NT2/D1 (cell line): ENCODE data around the gene TGFBR3.

Experiments
- DNase-seq: peaks from one replicate; pipeline ENCODE4 v3.0.0-alpha.2; 2011; ENCODE audit warnings: low read depth, low spot score
- H3K27me3 ChIP-seq: 2 replicates; pipeline ENCODE4 v1.6.0; 2011; ENCODE audit warnings: mild to moderate bottlenecking; ENCODE audit not compliant: insufficient read length, insufficient read depth
- H3K36me3 ChIP-seq: 2 replicates; pipeline ENCODE4 v1.6.1; 2011; ENCODE audit warnings: mild to moderate bottlenecking, low read length, mixed read lengths; ENCODE audit not compliant: insufficient read depth, insufficient read length
- H3K4me1 ChIP-seq: 2 replicates; pipeline ENCODE4 v1.5.1; 2011; ENCODE audit not compliant: insufficient read depth, insufficient read length
- H3K4me3 ChIP-seq: 2 replicates; pipeline ENCODE4 v1.5.1; 2011; ENCODE audit warnings: low read depth; ENCODE audit not compliant: insufficient read length
- H3K9ac ChIP-seq: 2 replicates; pipeline ENCODE4 v1.6.0; 2011; ENCODE audit warnings: low read depth; ENCODE audit not compliant: insufficient read length
- H3K9me3 ChIP-seq: 2 replicates; pipeline ENCODE4 v1.5.1; 2011; ENCODE audit warnings: mild to moderate bottlenecking, low read length; ENCODE audit not compliant: insufficient read depth
- SUZ12 ChIP-seq: IDR thresholded peaks from 2 replicates; pipeline ENCODE4 v1.6.1; 2011; ENCODE audit not compliant: insufficient read length, insufficient read depth; ENCODE audit errors: extremely low read depth
- YY1 ChIP-seq: IDR thresholded peaks from 2 replicates; pipeline ENCODE4 v1.6.1; 2011; ENCODE audit not compliant: insufficient read length, insufficient read depth
- ZNF274 ChIP-seq: IDR thresholded peaks from 2 replicates; pipeline ENCODE4 v1.6.1; 2011; ENCODE audit warnings: mild to moderate bottlenecking, low read depth, low read length

TGFBR3 gene

DNA sequence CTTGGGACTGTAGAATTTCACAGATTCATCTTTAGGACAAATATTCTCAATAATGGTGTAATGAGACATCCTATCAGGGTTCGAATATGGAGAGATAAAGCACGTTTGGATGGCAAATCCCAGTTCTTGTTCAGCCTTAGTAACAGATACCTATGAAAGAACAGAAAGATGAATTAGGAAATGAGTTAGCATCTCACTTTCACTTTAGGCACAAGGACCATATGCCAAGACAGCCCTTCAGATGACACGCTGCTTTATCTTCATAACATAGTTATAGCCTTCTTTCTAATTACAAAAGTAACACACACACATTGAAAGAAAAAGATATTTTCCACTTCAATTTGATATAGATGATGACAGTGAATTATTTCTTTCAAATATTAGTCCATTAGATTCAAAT is 173.6 kb downstream of the TGFBR3 start:
- H3K9ac ChIP-seq, result no peak overlapping the region
- TF ChIP-seq ZNF274 (no peak), YY1 (no peak), SUZ12 (no peak)
- H3K4me3 ChIP-seq, result no peak overlapping the region
- DNase-seq, result no peak
- no peaks in the 10 kb centered on the region for H3K27me3 ChIP-seq
- H3K36me3 ChIP-seq, result peaks cover 20% of the 10 kb centered on the region
- no peaks in the 10 kb centered on the region for H3K9me3 ChIP-seq
- H3K4me1 ChIP-seq, result peaks cover 5% of the 10 kb centered on the region

DNA sequence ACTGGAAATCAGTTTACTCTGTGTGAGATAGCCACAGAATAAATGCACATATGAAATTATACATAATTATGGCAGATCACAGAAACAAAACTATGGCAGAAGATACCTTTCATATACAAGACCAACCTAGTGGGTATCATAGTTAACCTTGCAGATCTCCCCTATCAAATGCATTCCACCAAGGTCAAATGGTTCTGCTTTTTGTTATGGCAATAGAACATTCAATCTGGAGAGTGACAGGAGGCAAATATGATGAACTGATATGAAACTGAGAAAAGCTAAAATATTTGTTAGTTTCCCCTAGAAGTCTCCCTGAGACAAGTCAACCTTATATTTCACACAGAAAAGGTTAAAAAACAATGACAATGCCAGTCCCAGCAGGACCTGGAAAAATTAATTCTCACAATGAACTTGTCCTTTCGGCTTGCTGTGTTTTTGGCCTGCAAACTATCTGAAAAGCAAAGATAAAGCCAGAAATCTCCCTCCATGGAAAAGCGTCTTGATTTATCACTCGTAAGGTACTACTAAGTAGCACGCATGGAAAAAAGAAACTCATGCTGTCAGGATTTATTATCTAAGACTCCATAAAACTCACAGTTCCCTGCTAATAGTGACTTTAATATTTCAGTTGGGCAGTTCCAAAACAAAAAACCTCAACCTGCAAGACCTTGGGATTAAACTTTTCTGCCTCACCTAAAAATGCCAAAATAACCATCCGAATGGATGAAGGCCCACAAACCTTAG is 174.3 kb downstream of the TGFBR3 start:
- Histone ChIP-seq H3K9me3 (no peaks in the 10 kb centered on the region), H3K4me3 (no peak overlapping the region), H3K36me3 (peaks cover 25% of the 10 kb centered on the region), H3K9ac (no peak overlapping the region), H3K4me1 (peaks cover 5% of the 10 kb centered on the region), H3K27me3 (no peaks in the 10 kb centered on the region)
- no peak for DNase-seq
- TF ChIP-seq YY1, result no peak
- TF ChIP-seq SUZ12, result no peak

DNA sequence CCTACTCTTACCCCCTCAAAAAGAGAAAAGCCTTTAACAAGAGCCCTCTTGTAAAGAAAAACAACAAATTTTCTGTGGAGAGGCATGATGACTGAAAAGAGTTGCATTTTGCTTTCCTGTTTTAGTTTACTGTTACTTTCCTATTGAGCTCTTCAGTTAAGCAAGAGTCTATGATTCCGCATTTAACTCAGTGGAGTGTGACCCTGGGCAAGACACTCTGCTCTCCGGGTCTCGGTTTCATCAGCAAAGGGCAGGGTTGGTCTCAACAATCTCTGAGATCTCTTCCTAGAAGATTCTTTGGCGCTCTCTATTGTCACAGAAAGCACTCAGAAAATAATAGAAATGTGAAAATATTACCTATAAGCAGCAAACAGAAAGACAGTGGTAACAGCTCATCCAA is 175.7 kb downstream of the TGFBR3 start:
- H3K4me3 ChIP-seq, result no peak overlapping the region
- TF ChIP-seq YY1 (no peak), SUZ12 (no peak), ZNF274 (no peak)
- no peak for DNase-seq

GRCh38 chr1:91708691-91709090 is 177.3 kb downstream of the TGFBR3 start:
- no peak overlapping the region for H3K9ac ChIP-seq
- DNase-seq, result no peak
- no peak overlapping the region for H3K4me3 ChIP-seq

More for the DNA sequence above, 175.7 kb downstream of the TGFBR3 start:
- Histone ChIP-seq H3K27me3 (no peaks in the 10 kb centered on the region), H3K9me3 (no peaks in the 10 kb centered on the region), H3K4me1 (peaks cover 9% of the 10 kb centered on the region), H3K36me3 (peaks cover 22% of the 10 kb centered on the region), H3K9ac (no peak overlapping the region)

DNA sequence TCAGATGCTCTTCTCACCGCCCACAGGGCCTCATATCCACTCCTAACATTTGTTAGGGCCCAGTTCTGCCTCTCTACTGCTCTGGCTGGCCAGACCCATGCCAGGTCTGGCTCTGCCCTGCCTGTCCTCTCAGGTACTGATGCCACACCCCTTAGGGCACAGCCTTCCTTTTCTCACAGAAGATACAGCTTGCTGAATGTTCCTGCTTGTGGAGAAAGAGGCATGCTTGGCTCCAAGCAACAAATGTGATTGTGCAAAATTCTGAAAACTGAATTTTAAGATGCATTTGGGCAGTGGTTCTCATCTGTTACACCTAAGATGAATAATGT is 178.1 kb downstream of the TGFBR3 start:
- H3K9me3 ChIP-seq, result no peaks in the 10 kb centered on the region
- H3K4me3 ChIP-seq, result no peak overlapping the region
- H3K9ac ChIP-seq, result no peak overlapping the region
- no peak for DNase-seq
- H3K4me1 ChIP-seq, result peaks cover 4% of the 10 kb centered on the region
- no peaks in the 10 kb centered on the region for H3K27me3 ChIP-seq
- TF ChIP-seq SUZ12 (no peak), ZNF274 (no peak), YY1 (no peak)
- H3K36me3 ChIP-seq, result peaks cover 22% of the 10 kb centered on the region

More at GRCh38 chr1:91708691-91709090, 177.3 kb downstream of the TGFBR3 start:
- Histone ChIP-seq H3K4me1 (peaks cover 6% of the 10 kb centered on the region), H3K9me3 (no peaks in the 10 kb centered on the region), H3K36me3 (peaks cover 22% of the 10 kb centered on the region), H3K27me3 (no peaks in the 10 kb centered on the region)
- no peak for TF ChIP-seq ZNF274

DNA sequence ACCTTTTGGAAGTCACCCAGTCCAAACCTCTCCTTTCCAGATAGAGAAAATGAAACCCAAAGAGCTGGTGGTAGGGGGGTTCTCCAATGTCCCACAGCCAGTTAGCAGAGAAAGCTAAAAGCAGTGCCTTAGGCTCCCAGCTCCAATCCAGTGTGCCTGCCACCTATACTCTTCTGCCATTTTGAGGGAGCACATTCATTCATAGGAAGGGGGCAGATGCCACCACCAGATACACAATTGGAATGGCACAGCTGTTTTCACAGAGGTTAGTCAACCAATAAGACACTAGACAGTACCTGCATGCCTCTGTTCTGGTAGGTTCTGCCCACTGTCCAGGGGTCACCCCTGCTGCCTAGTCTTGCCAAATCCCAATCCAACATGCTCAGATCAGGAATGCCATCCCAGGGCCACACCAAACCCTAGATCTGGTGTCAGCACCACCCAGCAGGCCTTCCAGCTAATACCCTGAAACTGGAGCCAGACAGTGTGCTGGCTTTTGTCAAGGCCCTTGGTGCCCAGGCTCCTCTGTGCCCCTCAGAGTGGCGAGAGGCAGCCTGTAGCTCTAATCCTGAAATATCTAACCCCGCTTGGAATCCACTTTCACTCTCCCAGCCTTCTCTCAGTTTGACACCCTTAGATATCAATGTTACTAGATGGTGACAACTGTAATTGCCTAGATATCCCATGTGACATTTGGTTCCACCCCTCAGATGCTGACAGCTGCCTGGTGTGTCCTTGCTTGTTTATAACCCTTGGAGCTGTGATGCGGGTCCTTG is 178.6 kb downstream of the TGFBR3 start:
- TF ChIP-seq YY1, result no peak
- TF ChIP-seq ZNF274, result no peak
- TF ChIP-seq SUZ12, result no peak
- H3K36me3 ChIP-seq, result peaks cover 21% of the 10 kb centered on the region
- DNase-seq, result no peak
- no peak overlapping the region for H3K4me3 ChIP-seq
- no peaks in the 10 kb centered on the region for H3K27me3 ChIP-seq
- no peaks in the 10 kb centered on the region for H3K9me3 ChIP-seq
- no peak overlapping the region for H3K9ac ChIP-seq
- H3K4me1 ChIP-seq, result peaks cover 3% of the 10 kb centered on the region

DNA sequence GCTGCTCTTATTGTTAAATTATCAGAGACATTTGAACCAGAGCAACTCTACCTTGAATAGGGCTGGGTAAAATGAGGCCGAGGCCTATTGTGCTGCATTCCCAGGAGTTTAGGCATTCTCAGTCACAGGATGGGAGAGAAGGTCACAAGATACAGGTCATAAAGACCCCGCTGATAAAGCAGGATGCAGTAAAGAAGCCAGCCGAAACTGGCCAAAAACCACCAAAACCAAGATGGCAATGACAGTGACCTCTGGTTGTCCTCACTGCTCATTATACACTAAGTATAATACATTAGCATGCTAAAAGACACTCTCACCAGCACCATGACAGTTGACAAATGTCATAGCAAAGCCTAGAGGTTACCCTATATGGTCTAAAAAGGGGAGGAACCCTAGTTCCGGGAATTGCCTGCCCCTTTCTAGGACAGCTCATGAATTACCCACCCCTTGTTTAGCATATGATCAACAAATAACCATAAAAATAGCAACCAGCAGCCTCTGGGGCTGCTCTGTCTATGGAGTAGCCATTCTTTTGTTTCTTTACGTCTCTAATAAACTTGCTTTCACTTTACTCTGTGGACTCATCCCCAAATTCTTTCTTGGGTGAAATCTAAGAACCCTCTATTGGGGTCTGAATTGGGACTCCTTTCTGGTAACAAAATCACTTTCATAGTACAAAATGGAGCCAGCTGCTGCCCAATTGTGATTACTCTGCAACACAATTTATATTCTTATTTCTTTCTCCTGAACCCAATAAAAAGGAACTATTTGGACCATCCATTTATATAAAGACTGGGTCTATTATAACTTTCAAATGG is 179.6 kb downstream of the TGFBR3 start:
- Histone ChIP-seq H3K36me3 (peaks cover 18% of the 10 kb centered on the region), H3K27me3 (no peaks in the 10 kb centered on the region), H3K9me3 (no peaks in the 10 kb centered on the region), H3K9ac (no peak overlapping the region), H3K4me3 (no peak overlapping the region), H3K4me1 (peaks cover 3% of the 10 kb centered on the region)
- DNase-seq, result no peak
- TF ChIP-seq SUZ12 (no peak), ZNF274 (no peak), YY1 (no peak)
